HepG2 (cell line): Measurements from ENCODE around the gene SASS6. TPM values are rescaled to one million over a fixed set of nuclear protein-coding genes. Genes with fewer than 3 reads are reported as not detected.

Source experiments
- ATF1 ChIP-seq: IDR thresholded peaks from 2 replicates; pipeline ENCODE4 v1.6.1; 2016; ENCODE audit warnings: mild to moderate bottlenecking, control low read depth
- CAMTA2 ChIP-seq: sonication (generic); formaldehyde crosslinking; IDR thresholded peaks from 2 replicates; pipeline ENCODE4 v1.4.0; 2020; ENCODE audit warnings: mild to moderate bottlenecking, missing genetic modification reagents, borderline replicate concordance
- CHD2 ChIP-seq: IDR thresholded peaks from 2 replicates; pipeline ENCODE4 v1.6.1; 2011; ENCODE audit warnings: low read depth, low read length, improper control_type of control experiment
- GABPA ChIP-seq, 2 experiments: IDR thresholded peaks; 2 replicates each; pipeline ENCODE4 v1.6.1; 2011 to 2016; ENCODE audit warnings: low read depth in 2 of 2, low read length in 1 of 2, missing biosample characterization in 1 of 2, missing genetic modification characterization in 1 of 2
- HOXA9 ChIP-seq: sonication (generic); formaldehyde crosslinking; IDR thresholded peaks from 2 replicates; pipeline ENCODE4 v1.8.1; 2022; ENCODE audit warnings: missing genetic modification reagents, mild to moderate bottlenecking, moderate library complexity, borderline replicate concordance
- JUND ChIP-seq: sonication (generic); formaldehyde crosslinking; IDR thresholded peaks from 2 replicates; pipeline ENCODE4 v1.8.0; 2022; ENCODE audit warnings: mild to moderate bottlenecking, missing genetic modification reagents
- MTA3 ChIP-seq: sonication (generic); formaldehyde crosslinking; IDR thresholded peaks from 2 replicates; pipeline ENCODE4 v1.4.0; 2020; ENCODE audit warnings: missing genetic modification reagents
- MTF2 ChIP-seq: sonication (generic); formaldehyde crosslinking; IDR thresholded peaks from 2 replicates; pipeline ENCODE4 v1.5.0; 2020; ENCODE audit warnings: missing genetic modification reagents, borderline replicate concordance
- NR3C1 ChIP-seq: sonication (generic); formaldehyde crosslinking; IDR thresholded peaks from 2 replicates; pipeline ENCODE4 v1.4.0; 2020; ENCODE audit warnings: missing genetic modification reagents
- POLR2G ChIP-seq: fragments of 200-400 bp; formaldehyde crosslinking; IDR thresholded peaks from 2 replicates; pipeline ENCODE4 v1.6.1; 2018; ENCODE audit warnings: mild to moderate bottlenecking, low read depth, low read length, moderate library complexity
- RBFOX2 ChIP-seq: fragments of 200-400 bp; formaldehyde crosslinking; IDR thresholded peaks from 2 replicates; pipeline ENCODE4 v1.6.1; 2017; ENCODE audit warnings: low read depth, mild to moderate bottlenecking, low read length
- ZBTB46 ChIP-seq: sonication (generic); formaldehyde crosslinking; IDR thresholded peaks from 2 replicates; pipeline ENCODE4 v1.4.0; 2020; ENCODE audit warnings: mild to moderate bottlenecking, missing genetic modification reagents, borderline replicate concordance
- ZMAT5 ChIP-seq: sonication (generic); formaldehyde crosslinking; IDR thresholded peaks from 2 replicates; pipeline ENCODE4 v1.5.0; 2020; ENCODE audit warnings: mild to moderate bottlenecking, low read depth, missing genetic modification reagents, borderline replicate concordance
- ZNF326 ChIP-seq: sonication (generic); formaldehyde crosslinking; IDR thresholded peaks from 2 replicates; pipeline ENCODE4 v1.4.0; 2020; ENCODE audit warnings: missing genetic modification reagents, borderline replicate concordance
- ZNF407 ChIP-seq: sonication (generic); formaldehyde crosslinking; IDR thresholded peaks from one replicate; pipeline ENCODE4 v1.5.1; 2020; ENCODE audit warnings: mild to moderate bottlenecking, missing genetic modification reagents; ENCODE audit errors: not compliant biosample characterization
- ZNF503 ChIP-seq: sonication (generic); formaldehyde crosslinking; IDR thresholded peaks from 2 replicates; pipeline ENCODE4 v1.4.0; 2020; ENCODE audit warnings: missing genetic modification reagents
- ZSCAN25 ChIP-seq: sonication (generic); formaldehyde crosslinking; IDR thresholded peaks from 2 replicates; pipeline ENCODE4 v1.8.0; 2022; ENCODE audit warnings: mild to moderate bottlenecking, missing genetic modification reagents
- polyA plus RNA-seq, 8 experiments: library from polyadenylated mRNA; depleted of rRNA in 3 of 8; stranded (reverse) in 7 of 8; unstranded in 1 of 8; fragments of >200 nt; fragmentation: Illumina TruSeq in 4 of 8; extraction: Trizol in 4 of 8; gene quantifications; 2 replicates each; pipeline versions ENCODE4 v1.2.1 to v1.2.3, GENCODE V29; 2011 to 2016; ENCODE audit warnings: low read depth in 4 of 8, missing spikeins in 1 of 8, mixed read lengths in 1 of 8; ENCODE audit not compliant: insufficient read depth in 1 of 8
- total RNA-seq, 5 experiments: library from RNA; depleted of rRNA; stranded (reverse); fragments of >200 nt; fragmentation: Illumina TruSeq; extraction: Trizol; gene quantifications; 2 replicates each; pipeline ENCODE4 v1.2.3, GENCODE V29; 2016; ENCODE audit warnings: low read depth in 1 of 5

Gene SASS6
- total and polyA plus RNA-seq, 2 of the 13 experiments (the other 11 are each of a cell fraction or from before 2014, with no cell fraction given) = 2.3 to 10.7 TPM

- peak; percentile 96 for TF ChIP-seq POLR2G
- no peak for TF ChIP-seq CHD2
- no peak for TF ChIP-seq ZSCAN25 (CRISPR knock-in tag)
- peak; percentile 91 for TF ChIP-seq ZNF407 (CRISPR knock-in tag)
- peak; percentile 56; the same call in 1 of the 2 replicates for TF ChIP-seq JUND (CRISPR knock-in tag)
- TF ChIP-seq ZNF503 (CRISPR knock-in tag) = peak; percentile 63; the same call in 1 of the 2 replicates
- TF ChIP-seq ZBTB46 = no peak
- TF ChIP-seq MTA3 (CRISPR knock-in tag) = no peak
- no peak for TF ChIP-seq ZMAT5 (CRISPR knock-in tag)
- TF ChIP-seq RBFOX2 = peak; percentile 93
- no peak for TF ChIP-seq NR3C1 (CRISPR knock-in tag)
- no peak for TF ChIP-seq ATF1 (CRISPR knock-in tag)
- TF ChIP-seq ZNF326 (CRISPR knock-in tag) = no peak
- TF ChIP-seq GABPA (IDR thresholded peaks at IDR 0.05; ENCODE audit: low read depth, low read length) = no peak
- no peak for TF ChIP-seq GABPA (CRISPR knock-in tag; IDR thresholded peaks at IDR 0.05; ENCODE audit: low read depth)
- no peak; the same call in 1 of the 2 replicates for TF ChIP-seq CAMTA2 (CRISPR knock-in tag)
- no peak; the same call in 1 of the 2 replicates for TF ChIP-seq MTF2 (CRISPR knock-in tag)
- TF ChIP-seq HOXA9 (CRISPR knock-in tag) = 0 out of 2 replicates have a peak, but pooled peaks have one; percentile 72
Observed at GRCh38 chr1:100037927-100038659, 94.6 kb downstream of the SASS6 start (continued).
